Tibial artery (tissue), 4 donors: ENCODE results near the gene XYLT2.
A peak's percentile ranks its signal among the peaks of the same experiment; 100 is the strongest.
"Not testable (repeated sequence)": the region's sequence is repeated elsewhere in the genome, so short reads cannot be mapped to it uniquely, and the experiment has no call there.

Source experiments
- DNase-seq, 2 donors: peaks; one replicate each; pipeline ENCODE4 v3.0.0-alpha.2; 2019
- H3K27ac ChIP-seq, 2 donors: fragments of 200-600 bp; sonication (generic) in 1 of 2; 1 replicate in 1 of 2; 2 replicates in 1 of 2; pipeline ENCODE4 v1.5.1; 2018 to 2019; ENCODE audit warnings: mild to moderate bottlenecking in 1 of 2
- H3K27me3 ChIP-seq, 2 donors: fragments of 200-600 bp; sonication (generic) in 1 of 2; one replicate each; pipeline versions ENCODE4 v1.5.1 to v1.6.0; 2016 to 2019
- H3K36me3 ChIP-seq, 3 donors: fragments of 200-600 bp; sonication (generic) in 2 of 3; one replicate each; pipeline ENCODE4 v1.5.1; 2016 to 2019; ENCODE audit warnings: mild to moderate bottlenecking in 2 of 3
- H3K4me1 ChIP-seq, 4 donors: fragments of 200-600 bp; sonication (generic) in 2 of 4; 1 replicate in 3 of 4; 2 replicates in 1 of 4; pipeline ENCODE4 v1.5.1; 2016 to 2019
- H3K4me3 ChIP-seq, 2 donors: fragments of 200-600 bp; sonication (generic) in 1 of 2; 1 replicate in 1 of 2; 2 replicates in 1 of 2; pipeline ENCODE4 v1.5.1; 2018 to 2019; ENCODE audit warnings: mild to moderate bottlenecking in 2 of 2
- H3K9me3 ChIP-seq, 3 donors: fragments of 200-600 bp; sonication (generic) in 1 of 3; one replicate each; pipeline ENCODE4 v1.5.1; 2016 to 2019
- intact Hi-C: fragments of 100-400 bp; cut with DNase I; formaldehyde crosslinking; loops from one replicate; pipeline ENCODE4 v1.15.0; 2023; ENCODE audit warnings: low total_unique reads
- TF ChIP-seq, protein P1 (sequence below), 2 experiments: fragments of 200-600 bp in 1 of 2; fragments of 450-650 bp in 1 of 2; IDR thresholded peaks; one replicate each; pipeline ENCODE4 v1.5.1; 2017 to 2019; ENCODE audit warnings: antibody characterized with exemption in 2 of 2, mild to moderate bottlenecking in 1 of 2, moderate library complexity in 1 of 2

XYLT2 gene

DNA sequence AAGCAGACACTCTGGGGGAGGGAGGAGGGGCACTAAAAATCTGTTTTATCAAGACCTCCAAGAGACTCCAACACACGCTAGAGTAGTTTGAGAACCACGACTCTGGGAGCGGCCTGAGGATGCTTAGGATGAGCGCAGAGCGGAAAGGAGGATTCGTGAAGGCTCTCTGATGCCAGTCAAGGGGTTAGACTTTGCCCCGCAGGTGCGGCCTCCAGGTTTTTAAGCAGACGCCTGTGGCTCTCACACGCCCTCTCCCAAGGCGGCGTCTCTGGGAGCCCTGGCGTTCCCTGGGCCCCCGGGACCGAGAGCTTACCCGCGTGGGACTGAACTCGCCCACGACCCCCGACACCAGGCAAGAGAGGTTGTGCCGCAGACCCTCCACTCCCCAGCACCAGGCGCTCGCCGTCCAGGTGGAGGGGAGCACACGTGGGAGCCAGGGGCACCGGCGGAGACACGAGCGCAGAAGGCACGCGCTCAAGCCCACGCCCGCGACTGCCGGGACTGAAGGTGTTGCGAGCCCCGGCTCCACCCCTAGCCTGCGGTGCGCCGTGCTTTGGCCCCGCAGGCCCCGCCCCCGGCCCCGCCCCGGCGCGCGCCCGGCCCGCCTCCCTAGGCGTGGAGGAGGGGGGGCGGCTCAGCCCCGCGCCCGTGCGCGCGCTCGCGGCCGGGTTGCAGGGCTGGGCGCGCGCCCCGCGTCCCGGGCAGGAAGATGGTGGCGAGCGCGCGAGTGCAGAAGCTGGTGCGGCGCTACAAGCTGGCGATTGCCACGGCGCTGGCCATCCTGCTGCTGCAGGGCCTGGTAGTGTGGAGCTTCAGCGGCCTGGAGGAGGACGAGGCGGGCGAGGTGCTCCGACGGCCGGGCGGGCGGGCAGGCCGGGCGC lies at the start of gene XYLT2:
Gene XYLT2, plus strand, starts transcription at position 695 of the 881 bp plus-strand sequence. Its CDS starts 15 bp downstream, at position 710.
- Histone ChIP-seq H3K36me3 (no peaks in the 10 kb centered on the region), H3K9me3 (no peaks in the 10 kb centered on the region), H3K27me3 (no peaks in the 10 kb centered on the region), H3K4me1 (peaks cover 0 to 39% (median 31%) of the 10 kb centered on the region in 4 donors), H3K27ac (peak within 1 kb of the TSS; percentile 54 to 69), H3K4me3 (peak within 1 kb of the TSS; percentile 78 to 92)
- peak; percentile 80 to 90 for DNase-seq
- TF ChIP-seq, protein P1, sequence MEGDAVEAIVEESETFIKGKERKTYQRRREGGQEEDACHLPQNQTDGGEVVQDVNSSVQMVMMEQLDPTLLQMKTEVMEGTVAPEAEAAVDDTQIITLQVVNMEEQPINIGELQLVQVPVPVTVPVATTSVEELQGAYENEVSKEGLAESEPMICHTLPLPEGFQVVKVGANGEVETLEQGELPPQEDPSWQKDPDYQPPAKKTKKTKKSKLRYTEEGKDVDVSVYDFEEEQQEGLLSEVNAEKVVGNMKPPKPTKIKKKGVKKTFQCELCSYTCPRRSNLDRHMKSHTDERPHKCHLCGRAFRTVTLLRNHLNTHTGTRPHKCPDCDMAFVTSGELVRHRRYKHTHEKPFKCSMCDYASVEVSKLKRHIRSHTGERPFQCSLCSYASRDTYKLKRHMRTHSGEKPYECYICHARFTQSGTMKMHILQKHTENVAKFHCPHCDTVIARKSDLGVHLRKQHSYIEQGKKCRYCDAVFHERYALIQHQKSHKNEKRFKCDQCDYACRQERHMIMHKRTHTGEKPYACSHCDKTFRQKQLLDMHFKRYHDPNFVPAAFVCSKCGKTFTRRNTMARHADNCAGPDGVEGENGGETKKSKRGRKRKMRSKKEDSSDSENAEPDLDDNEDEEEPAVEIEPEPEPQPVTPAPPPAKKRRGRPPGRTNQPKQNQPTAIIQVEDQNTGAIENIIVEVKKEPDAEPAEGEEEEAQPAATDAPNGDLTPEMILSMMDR (IDR thresholded peaks at IDR 0.05): no peak
- intact Hi-C loops: no loop called here

DNA sequence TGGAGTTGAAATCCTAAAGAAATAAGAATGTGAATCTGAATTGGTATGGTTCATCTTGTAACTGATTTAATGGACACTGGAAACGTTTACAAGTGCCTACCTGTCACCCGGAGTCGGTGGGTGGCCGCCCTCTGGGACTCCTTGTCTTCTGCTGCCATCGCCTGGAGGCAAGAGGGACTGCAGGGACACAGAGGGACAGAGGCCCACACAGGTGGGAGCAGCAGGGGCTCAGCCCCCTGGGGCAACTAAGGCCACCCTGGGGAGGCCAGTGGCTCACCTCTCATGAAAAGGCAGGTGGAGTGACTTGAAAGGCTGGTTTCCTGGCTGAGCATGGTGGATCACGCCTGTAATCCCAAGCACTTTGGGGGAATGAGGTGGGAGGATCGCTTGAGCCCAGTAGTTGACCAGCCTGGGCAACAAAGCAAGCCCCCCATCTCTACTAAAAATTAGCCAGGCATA lies 48.5 kb upstream of the XYLT2 start:
- H3K27me3 ChIP-seq: no peaks in the 10 kb centered on the region
- peak; percentile 77 to 85 for DNase-seq
- no peaks in the 10 kb centered on the region for H3K9me3 ChIP-seq
- intact Hi-C loops: loop anchor here (2.0 to 5.0 kb wide), 2 partner anchors 95 to 205 kb away; no protein-coding TSS in a partner anchor
- TF ChIP-seq, protein P1 (IDR thresholded peaks at IDR 0.05): peak; percentile 95 to 99
- no peak overlapping the region for H3K27ac ChIP-seq
- no peak overlapping the region for H3K4me3 ChIP-seq
- no peaks in the 10 kb centered on the region for H3K4me1 ChIP-seq
- H3K36me3 ChIP-seq: no peaks in the 10 kb centered on the region

DNA sequence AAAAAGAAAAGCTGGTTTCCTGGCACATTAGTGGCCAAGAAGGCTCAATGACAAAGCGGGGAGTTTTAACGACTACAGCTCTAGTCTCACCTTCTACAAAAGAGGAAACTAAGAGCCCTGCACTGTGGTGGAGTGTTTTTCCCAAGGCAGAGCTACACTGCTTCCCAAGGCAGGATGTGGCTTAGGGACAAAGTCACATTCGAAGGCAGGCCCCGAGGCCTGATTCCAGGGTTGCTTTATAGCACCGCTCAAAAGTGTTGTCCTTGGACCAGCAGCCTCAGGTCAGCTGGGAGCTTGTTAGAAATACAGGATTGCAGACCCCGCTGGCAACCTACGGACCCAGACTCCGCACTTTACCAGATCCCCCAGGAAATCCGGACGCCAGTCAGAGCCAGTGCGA lies 47.9 kb upstream of the XYLT2 start:
- intact Hi-C loops: loop anchor here (5.0 kb wide), 1 partner anchor 206 kb away; no protein-coding TSS in a partner anchor
- TF ChIP-seq, protein P1 (IDR thresholded peaks at IDR 0.05): no peak
- Histone ChIP-seq H3K9me3 (no peaks in the 10 kb centered on the region), H3K36me3 (no peaks in the 10 kb centered on the region), H3K4me3 (no peak overlapping the region), H3K4me1 (no peaks in the 10 kb centered on the region), H3K27me3 (no peaks in the 10 kb centered on the region), H3K27ac (no peak overlapping the region)
- DNase-seq: no peak

DNA sequence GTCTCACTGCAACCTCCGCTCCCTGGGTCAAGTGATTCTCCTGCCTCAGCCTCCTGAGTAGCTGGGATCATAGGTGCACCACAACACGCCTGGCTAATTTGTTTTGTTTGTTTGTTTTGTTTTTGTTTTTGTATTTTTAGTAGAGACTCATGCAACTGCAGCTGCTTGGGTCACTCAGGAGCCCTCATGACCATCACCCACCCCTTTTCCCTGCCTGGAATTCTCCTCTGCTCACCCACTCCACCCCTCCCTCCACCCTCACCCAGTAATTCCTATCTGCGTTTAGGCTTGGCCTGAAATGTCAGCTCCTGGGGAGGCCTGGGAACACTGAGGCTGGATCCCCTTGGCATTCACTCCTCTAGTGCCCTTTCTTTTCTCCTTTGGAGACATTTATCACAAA lies 46.1 kb upstream of the XYLT2 start:
- no peak overlapping the region for H3K27ac ChIP-seq
- intact Hi-C loops: loop anchor here (5.0 to 10.0 kb wide), 2 partner anchors 207 to 275 kb away; no protein-coding TSS in a partner anchor

DNA sequence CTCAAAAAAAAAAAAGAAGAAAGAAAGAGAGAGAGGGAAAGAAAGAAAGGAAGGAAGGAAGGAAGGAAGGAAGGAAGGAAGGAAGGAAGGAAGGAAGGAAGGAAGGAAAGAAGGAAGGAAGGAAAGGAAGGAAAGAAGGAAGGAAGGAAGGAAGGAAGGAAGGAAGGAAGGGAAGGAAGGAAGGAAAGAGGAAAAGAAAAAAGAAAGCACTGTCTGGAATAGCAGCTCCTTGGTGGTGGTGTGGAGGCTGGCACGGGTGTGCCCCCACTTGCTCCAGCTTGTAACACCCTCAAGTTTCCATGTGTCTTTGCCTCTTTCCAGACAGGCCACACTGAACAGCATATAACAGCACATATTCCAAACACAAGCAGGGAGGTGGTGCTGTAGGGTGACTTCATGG lies 45.1 kb upstream of the XYLT2 start:
- intact Hi-C loops: loop anchor here (10.0 kb wide), 1 partner anchor 276 kb away; no protein-coding TSS in a partner anchor
- not testable (repeated sequence) for DNase-seq

More for the DNA sequence above, 46.1 kb upstream of the XYLT2 start:
- no peaks in the 10 kb centered on the region for H3K27me3 ChIP-seq
- H3K4me3 ChIP-seq: no peak overlapping the region
- no peaks in the 10 kb centered on the region for H3K36me3 ChIP-seq
- TF ChIP-seq, protein P1 (IDR thresholded peaks at IDR 0.05): no peak
- peaks cover 0 to 7% (median 4%) of the 10 kb centered on the region in 4 donors for H3K4me1 ChIP-seq
- no peak for DNase-seq
- no peaks in the 10 kb centered on the region for H3K9me3 ChIP-seq

More for the DNA sequence above, 45.1 kb upstream of the XYLT2 start:
- not testable (repeated sequence) for H3K9me3 ChIP-seq, H3K27ac ChIP-seq, H3K27me3 ChIP-seq, H3K4me3 ChIP-seq, H3K36me3 ChIP-seq
- peaks cover 0 to 17% (median 12%) of the 10 kb centered on the region in 4 donors for H3K4me1 ChIP-seq
